Chondrocyte (in vitro differentiated cells): ENCODE data around the gene RPRD1B. TPM values are rescaled to one million over a fixed set of nuclear protein-coding genes. Genes with fewer than 3 reads are reported as not detected.

Experiments
- DNase-seq: peaks from one replicate; pipeline ENCODE4 v3.0.0; 2021; ENCODE audit warnings: mixed read lengths, low spot score
- H3K27ac Mint-ChIP-seq: one replicate; pipeline ENCODE4 v1.8.0; 2021; ENCODE audit warnings: mild to moderate bottlenecking, moderate library complexity, mixed read lengths; ENCODE audit not compliant: unreplicated experiment
- H3K27me3 Mint-ChIP-seq: 2 replicates; pipeline ENCODE4 v1.8.0; 2021; ENCODE audit warnings: low read depth, mixed read lengths
- H3K36me3 Mint-ChIP-seq: 2 replicates; pipeline ENCODE4 v1.8.0; 2021; ENCODE audit warnings: low read depth, mixed read lengths
- H3K4me1 Mint-ChIP-seq: 2 replicates; pipeline ENCODE4 v1.8.0; 2021; ENCODE audit warnings: low read depth, mild to moderate bottlenecking, mixed read lengths
- H3K4me3 Mint-ChIP-seq: one replicate; pipeline ENCODE4 v1.8.0; 2021; ENCODE audit warnings: mild to moderate bottlenecking, moderate library complexity, mixed read lengths; ENCODE audit not compliant: unreplicated experiment
- H3K9me3 Mint-ChIP-seq: 2 replicates; pipeline ENCODE4 v1.8.0; 2021; ENCODE audit warnings: low read depth, mixed read lengths
- CTCF ChIP-seq: fragments of 200-600 bp; sonication (generic); IDR thresholded peaks from 2 replicates; pipeline ENCODE4 v1.5.0; 2021; ENCODE audit warnings: antibody characterized with exemption, mild to moderate bottlenecking, moderate library complexity
- total RNA-seq: library from RNA; stranded (reverse); gene quantifications from 3 replicates; pipeline ENCODE4 v1.2.1, GENCODE V29; 2021

The RPRD1B gene
- total RNA-seq, 1 donor from 2014 or later: 16.9 TPM

- Mint-ChIP-seq H3K36me3 (peaks cover 1% of the 10 kb centered on the region), H3K9me3 (peaks cover 2% of the 10 kb centered on the region), H3K27ac (peak overlapping the region; percentile 91), H3K4me1 (peaks cover 36% of the 10 kb centered on the region), H3K27me3 (no peaks in the 10 kb centered on the region), H3K4me3 (no peak overlapping the region)
- TF ChIP-seq CTCF: no peak
- no peak for DNase-seq
Observed at GRCh38 chr20:38108438-38108985, 75.0 kb downstream of the RPRD1B start.

- no peak for DNase-seq
- H3K27me3 Mint-ChIP-seq: no peaks in the 10 kb centered on the region
- peaks cover 38% of the 10 kb centered on the region for H3K4me1 Mint-ChIP-seq
- no peak for TF ChIP-seq CTCF
- H3K9me3 Mint-ChIP-seq: peaks cover 2% of the 10 kb centered on the region
- no peak overlapping the region for H3K4me3 Mint-ChIP-seq
- H3K27ac Mint-ChIP-seq: peak overlapping the region; percentile 91
- H3K36me3 Mint-ChIP-seq: peaks cover 1% of the 10 kb centered on the region
Observed at GRCh38 chr20:38108986-38109541, 75.5 kb downstream of the RPRD1B start.

GRCh38 chr20:38109591-38110524, 76.3 kb downstream of the RPRD1B start:
- TF ChIP-seq CTCF: no peak
- no peaks in the 10 kb centered on the region for H3K27me3 Mint-ChIP-seq
- H3K4me1 Mint-ChIP-seq: peaks cover 35% of the 10 kb centered on the region
- H3K27ac Mint-ChIP-seq: peak overlapping the region; percentile 91
- H3K9me3 Mint-ChIP-seq: no peaks in the 10 kb centered on the region
- no peaks in the 10 kb centered on the region for H3K36me3 Mint-ChIP-seq
- no peak for DNase-seq
- H3K4me3 Mint-ChIP-seq: no peak overlapping the region

GRCh38 chr20:38110525-38111178, 77.1 kb downstream of the RPRD1B start:
- no peaks in the 10 kb centered on the region for H3K9me3 Mint-ChIP-seq
- peak overlapping the region; percentile 91 for H3K27ac Mint-ChIP-seq
- H3K4me3 Mint-ChIP-seq: no peak overlapping the region
- no peaks in the 10 kb centered on the region for H3K36me3 Mint-ChIP-seq
- H3K4me1 Mint-ChIP-seq: peaks cover 35% of the 10 kb centered on the region
- no peaks in the 10 kb centered on the region for H3K27me3 Mint-ChIP-seq
- TF ChIP-seq CTCF: no peak
- no peak for DNase-seq
